ENCODE measurements around the gene NHEJ1. TPM values are rescaled to one million over a fixed set of nuclear protein-coding genes. Genes with fewer than 3 reads are reported as not detected.

NHEJ1 gene
- total and polyA plus RNA-seq, 2 experiments from 2014 or later = 8.4 to 9.4 TPM

DNA sequence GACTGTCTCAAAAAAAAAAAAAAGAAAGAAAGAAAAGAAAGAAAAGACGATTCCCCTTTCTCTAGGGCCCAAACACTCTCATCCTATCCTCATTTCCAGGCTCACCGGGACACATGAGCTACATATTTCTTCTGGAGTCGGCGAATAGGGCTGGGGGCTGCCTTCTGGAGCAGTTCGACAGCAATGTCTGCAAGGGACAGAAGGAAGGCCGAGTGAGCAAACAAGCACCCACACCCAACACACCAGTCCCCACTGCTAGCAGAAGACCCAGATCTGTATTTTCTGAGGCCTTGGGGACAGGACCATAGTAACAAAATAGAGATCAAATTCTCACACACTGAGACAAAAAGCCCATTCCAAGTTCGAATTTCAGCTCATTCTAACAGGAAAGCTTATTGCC is 14.9 kb upstream of the NHEJ1 start:
- H3K27me3 ChIP-seq = no peaks in the 10 kb centered on the region
- DNase-seq (ENCODE audit: low read depth in 1 of 2, low spot score in 1 of 2) = no peak
- H3K9me3 ChIP-seq (ENCODE audit: low read depth) = no peaks in the 10 kb centered on the region
- no peak overlapping the region for H3K4me3 ChIP-seq
- H3K27ac ChIP-seq = no peak overlapping the region
- peaks cover 4% of the 10 kb centered on the region for H3K4me1 ChIP-seq (ENCODE audit: low read depth)
- peaks cover 11% of the 10 kb centered on the region for H3K36me3 ChIP-seq
- TF ChIP-seq, protein P1, sequence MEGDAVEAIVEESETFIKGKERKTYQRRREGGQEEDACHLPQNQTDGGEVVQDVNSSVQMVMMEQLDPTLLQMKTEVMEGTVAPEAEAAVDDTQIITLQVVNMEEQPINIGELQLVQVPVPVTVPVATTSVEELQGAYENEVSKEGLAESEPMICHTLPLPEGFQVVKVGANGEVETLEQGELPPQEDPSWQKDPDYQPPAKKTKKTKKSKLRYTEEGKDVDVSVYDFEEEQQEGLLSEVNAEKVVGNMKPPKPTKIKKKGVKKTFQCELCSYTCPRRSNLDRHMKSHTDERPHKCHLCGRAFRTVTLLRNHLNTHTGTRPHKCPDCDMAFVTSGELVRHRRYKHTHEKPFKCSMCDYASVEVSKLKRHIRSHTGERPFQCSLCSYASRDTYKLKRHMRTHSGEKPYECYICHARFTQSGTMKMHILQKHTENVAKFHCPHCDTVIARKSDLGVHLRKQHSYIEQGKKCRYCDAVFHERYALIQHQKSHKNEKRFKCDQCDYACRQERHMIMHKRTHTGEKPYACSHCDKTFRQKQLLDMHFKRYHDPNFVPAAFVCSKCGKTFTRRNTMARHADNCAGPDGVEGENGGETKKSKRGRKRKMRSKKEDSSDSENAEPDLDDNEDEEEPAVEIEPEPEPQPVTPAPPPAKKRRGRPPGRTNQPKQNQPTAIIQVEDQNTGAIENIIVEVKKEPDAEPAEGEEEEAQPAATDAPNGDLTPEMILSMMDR (IDR thresholded peaks at IDR 0.05; ENCODE audit: low read depth, low read length) = no peak

DNA sequence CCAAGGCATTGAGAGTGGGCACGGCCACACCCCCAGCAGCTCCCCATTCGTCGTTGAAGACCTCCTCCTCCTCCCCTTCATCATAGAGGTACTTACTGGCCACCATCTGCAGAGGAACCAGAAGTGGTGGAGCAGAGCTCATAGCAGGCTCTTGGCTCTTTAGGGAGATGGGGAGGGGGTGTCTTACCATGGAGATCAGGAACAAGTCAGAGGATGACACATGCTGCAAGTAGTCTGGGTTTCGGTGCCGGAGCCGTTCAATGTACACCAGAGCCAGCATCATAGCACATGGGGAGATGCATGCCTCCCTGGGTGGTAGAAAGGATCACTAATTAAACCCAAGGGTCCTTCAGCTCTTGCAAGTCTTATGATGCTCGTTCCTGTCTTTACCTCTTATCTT is 14.2 kb upstream of the NHEJ1 start:
- peaks cover 4% of the 10 kb centered on the region for H3K4me1 ChIP-seq (ENCODE audit: low read depth)

DNA sequence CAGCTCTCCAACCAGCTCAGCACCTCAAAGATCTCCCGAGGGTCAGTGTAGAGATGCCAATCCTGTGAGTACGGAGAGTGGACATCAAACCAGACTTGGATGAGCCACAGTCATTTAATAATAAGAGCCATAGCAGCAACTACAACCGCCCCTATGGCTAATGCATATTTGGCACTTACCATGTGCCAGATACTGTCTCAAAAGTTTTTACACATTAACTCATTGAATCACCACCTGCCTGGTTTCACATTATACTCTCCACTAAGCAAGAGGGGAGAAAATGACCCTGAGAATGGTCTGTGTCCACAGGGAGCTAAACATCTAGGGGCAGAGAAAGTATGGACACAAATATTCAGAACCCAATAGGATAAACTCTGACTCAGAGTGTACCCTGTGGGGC is 13.5 kb upstream of the NHEJ1 start:
- no peak for DNase-seq (ENCODE audit: low read depth in 1 of 2, low spot score in 1 of 2)
- peaks cover 2% of the 10 kb centered on the region for H3K4me1 ChIP-seq (ENCODE audit: low read depth)
- peaks cover 9% of the 10 kb centered on the region for H3K36me3 ChIP-seq
- no peak overlapping the region for H3K27ac ChIP-seq
- H3K4me3 ChIP-seq = no peak overlapping the region
- no peaks in the 10 kb centered on the region for H3K27me3 ChIP-seq
- TF ChIP-seq, protein P1 (IDR thresholded peaks at IDR 0.05; ENCODE audit: low read depth, low read length) = no peak
- no peaks in the 10 kb centered on the region for H3K9me3 ChIP-seq (ENCODE audit: low read depth)

More for the DNA sequence above, 14.2 kb upstream of the NHEJ1 start:
- Histone ChIP-seq H3K27ac (no peak overlapping the region), H3K27me3 (no peaks in the 10 kb centered on the region), H3K4me3 (no peak overlapping the region), H3K36me3 (peaks cover 9% of the 10 kb centered on the region), H3K9me3 (ENCODE audit: low read depth) (no peaks in the 10 kb centered on the region)
- TF ChIP-seq, protein P1 (IDR thresholded peaks at IDR 0.05; ENCODE audit: low read depth, low read length) = no peak
- no peak for DNase-seq (ENCODE audit: low read depth in 1 of 2, low spot score in 1 of 2)

DNA sequence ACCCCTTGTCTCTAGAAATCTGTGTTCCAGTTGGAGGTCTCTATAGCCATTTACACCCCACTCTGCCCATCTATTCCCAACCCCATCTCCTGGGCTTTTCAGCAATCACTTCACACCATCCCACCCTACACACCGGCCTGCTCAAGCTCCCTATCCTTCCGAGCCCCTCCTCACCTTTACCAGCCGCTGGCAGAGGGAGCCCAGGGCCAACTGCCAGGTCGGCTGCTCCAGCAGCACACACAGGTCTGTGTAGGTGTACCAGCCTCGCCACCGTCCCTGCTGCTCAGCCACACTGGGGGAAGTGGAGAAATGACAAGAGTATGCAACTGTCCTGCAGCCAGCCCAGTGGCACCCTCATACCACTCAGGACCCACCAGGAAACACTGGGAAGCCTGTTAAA is 12.6 kb upstream of the NHEJ1 start:
- TF ChIP-seq, protein P1 (IDR thresholded peaks at IDR 0.05; ENCODE audit: low read depth, low read length) = no peak
- H3K9me3 ChIP-seq (ENCODE audit: low read depth) = no peaks in the 10 kb centered on the region
- no peak overlapping the region for H3K27ac ChIP-seq
- no peaks in the 10 kb centered on the region for H3K27me3 ChIP-seq
- DNase-seq (ENCODE audit: low read depth in 1 of 2, low spot score in 1 of 2) = no peak
- no peaks in the 10 kb centered on the region for H3K4me1 ChIP-seq (ENCODE audit: low read depth)
- no peak overlapping the region for H3K4me3 ChIP-seq
- H3K36me3 ChIP-seq = peaks cover 9% of the 10 kb centered on the region

DNA sequence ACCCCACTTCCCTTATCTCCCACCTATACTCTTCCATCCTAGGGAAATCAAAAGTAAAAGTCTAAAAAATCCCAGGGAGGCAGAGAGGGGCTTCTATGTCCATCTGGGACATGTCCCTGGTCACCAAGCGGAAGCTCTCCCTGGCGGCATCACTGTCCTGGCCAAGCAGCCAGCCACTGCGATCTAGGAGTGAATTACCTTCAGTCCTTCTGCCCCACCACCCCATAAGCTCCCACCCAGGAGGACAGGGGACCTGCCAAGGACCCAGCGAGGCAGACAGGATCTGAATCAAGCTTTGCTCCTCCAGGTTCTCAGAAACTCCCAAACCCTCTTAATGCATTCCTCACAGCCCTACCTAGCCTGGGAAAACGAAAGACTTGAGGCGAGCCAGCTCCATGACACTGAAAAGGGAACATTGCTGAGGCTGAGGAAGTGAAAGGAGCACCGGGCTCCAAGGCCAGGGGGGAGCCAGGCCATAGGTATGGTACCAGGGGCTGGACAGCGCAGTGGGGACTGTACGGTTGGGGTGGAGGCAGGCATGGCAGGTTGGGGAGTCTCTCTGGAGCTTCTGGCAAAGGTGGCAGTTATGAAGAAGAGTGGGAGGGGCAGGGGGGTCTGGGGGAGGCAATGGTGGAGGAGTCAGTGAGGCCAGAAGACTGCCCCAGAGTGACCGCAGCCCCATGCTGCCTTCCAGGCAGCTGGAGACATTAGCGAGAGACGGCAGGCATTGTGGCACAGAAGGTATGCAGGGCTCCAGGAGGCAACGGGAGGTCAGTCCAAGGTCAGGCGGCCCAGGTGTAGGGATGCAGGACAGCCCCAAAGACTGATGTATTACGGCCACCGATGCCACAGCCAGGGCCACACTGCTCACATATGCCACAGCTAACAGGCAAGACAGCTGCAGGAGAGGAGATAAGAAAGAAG is 11.9 kb upstream of the NHEJ1 start:
- Histone ChIP-seq H3K27me3 (no peaks in the 10 kb centered on the region), H3K4me3 (no peak overlapping the region), H3K27ac (no peak overlapping the region), H3K9me3 (ENCODE audit: low read depth) (no peaks in the 10 kb centered on the region), H3K36me3 (peaks cover 9% of the 10 kb centered on the region), H3K4me1 (ENCODE audit: low read depth) (no peaks in the 10 kb centered on the region)
- TF ChIP-seq, protein P1 (IDR thresholded peaks at IDR 0.05; ENCODE audit: low read depth, low read length) = no peak
- no peak for DNase-seq (ENCODE audit: low read depth in 1 of 2, low spot score in 1 of 2)
